RWPE2 (cell line): Measurements from ENCODE around the gene LPCAT1.
"Not testable (repeated sequence)": the region's sequence is repeated elsewhere in the genome, so short reads cannot be mapped to it uniquely, and the experiment has no call there.

Experiments used
- ATAC-seq: fragments of 200-7000 bp; cut with Tn5 transposase; 3 replicates; pipeline ENCODE4 v1.9.1; 2021; ENCODE audit warnings: low read depth
- DNase-seq: peaks from one replicate; pipeline ENCODE4 v3.0.0-alpha.2; 2020; ENCODE audit warnings: low spot score
- H3K27ac ChIP-seq: fragments of 450-650 bp; 2 replicates; pipeline ENCODE4 v1.5.1; 2017; ENCODE audit warnings: mild to moderate bottlenecking; ENCODE audit not compliant: poor library complexity, severe bottlenecking
- H3K27me3 ChIP-seq: fragments of 250-450 bp; sonication (Bioruptor Pico); 2 replicates; pipeline ENCODE4 v1.5.1; 2021; ENCODE audit warnings: mild to moderate bottlenecking, moderate library complexity; ENCODE audit not compliant: insufficient read depth, poor library complexity, severe bottlenecking
- H3K36me3 ChIP-seq: fragments of 250-450 bp; sonication (Bioruptor Pico); 2 replicates; pipeline ENCODE4 v1.5.1; 2020; ENCODE audit warnings: low read depth, mild to moderate bottlenecking, moderate library complexity
- H3K4me1 ChIP-seq: fragments of 250-450 bp; sonication (Bioruptor Pico); 2 replicates; pipeline ENCODE4 v1.5.1; 2021; ENCODE audit warnings: mild to moderate bottlenecking, moderate library complexity; ENCODE audit not compliant: insufficient read depth, poor library complexity, severe bottlenecking
- H3K4me3 ChIP-seq: fragments of 250-450 bp; sonication (Bioruptor Pico); 2 replicates; pipeline ENCODE4 v1.5.1; 2021; ENCODE audit warnings: mild to moderate bottlenecking, moderate library complexity; ENCODE audit not compliant: severe bottlenecking
- H3K9me3 ChIP-seq: fragments of 250-450 bp; sonication (Bioruptor Pico); 2 replicates; pipeline ENCODE4 v1.5.1; 2021; ENCODE audit warnings: mild to moderate bottlenecking, moderate library complexity; ENCODE audit not compliant: severe bottlenecking
- CTCF ChIP-seq: fragments of 450-650 bp; IDR thresholded peaks from one replicate; pipeline ENCODE4 v1.5.1; 2017; ENCODE audit warnings: mild to moderate bottlenecking, moderate library complexity; ENCODE audit not compliant: poor library complexity, severe bottlenecking

Gene LPCAT1

GRCh38 chr5:1429066-1429465 is 94.7 kb downstream of the LPCAT1 start:
- Histone ChIP-seq H3K9me3 (peaks cover 9% of the 10 kb centered on the region), H3K27me3 (no peaks in the 10 kb centered on the region), H3K4me3 (no peak overlapping the region), H3K27ac (no peak overlapping the region), H3K36me3 (no peaks in the 10 kb centered on the region), H3K4me1 (no peaks in the 10 kb centered on the region)
- no peak for TF ChIP-seq CTCF
- ATAC-seq (no peak), DNase-seq (peak; percentile 29)

GRCh38 chr5:1428107-1428506 is 95.7 kb downstream of the LPCAT1 start:
- H3K27ac ChIP-seq: no peak overlapping the region
- ATAC-seq (no peak), DNase-seq (no peak)
- H3K4me1 ChIP-seq: no peaks in the 10 kb centered on the region
- no peak for TF ChIP-seq CTCF
- H3K36me3 ChIP-seq: no peaks in the 10 kb centered on the region
- no peaks in the 10 kb centered on the region for H3K27me3 ChIP-seq
- peaks cover 9% of the 10 kb centered on the region for H3K9me3 ChIP-seq
- no peak overlapping the region for H3K4me3 ChIP-seq

- DNase-seq: no peak
- H3K9me3 ChIP-seq: peaks cover 9% of the 10 kb centered on the region
Observed at GRCh38 chr5:1424716-1425115, 99.0 kb downstream of the LPCAT1 start.

GRCh38 chr5:1423901-1424603 is 99.7 kb downstream of the LPCAT1 start:
- no peak for TF ChIP-seq CTCF

More at GRCh38 chr5:1424716-1425115, 99.0 kb downstream of the LPCAT1 start:
- Histone ChIP-seq H3K4me1 (no peaks in the 10 kb centered on the region), H3K36me3 (no peaks in the 10 kb centered on the region), H3K27ac (no peak overlapping the region), H3K27me3 (no peaks in the 10 kb centered on the region), H3K4me3 (no peak overlapping the region)
- no peak for ATAC-seq
- no peak for TF ChIP-seq CTCF

GRCh38 chr5:1422522-1422921 is 101.2 kb downstream of the LPCAT1 start:
- not testable (repeated sequence) for H3K9me3 ChIP-seq, H3K4me1 ChIP-seq, DNase-seq, H3K4me3 ChIP-seq, H3K27me3 ChIP-seq, ATAC-seq, H3K36me3 ChIP-seq, H3K27ac ChIP-seq

More at GRCh38 chr5:1423901-1424603, 99.7 kb downstream of the LPCAT1 start:
- Histone ChIP-seq H3K4me3 (no peak overlapping the region), H3K27me3 (no peaks in the 10 kb centered on the region), H3K4me1 (no peaks in the 10 kb centered on the region), H3K27ac (no peak overlapping the region), H3K36me3 (no peaks in the 10 kb centered on the region), H3K9me3 (peaks cover 9% of the 10 kb centered on the region)
- peak; percentile 72 for DNase-seq
- ATAC-seq: no peak
